C1 segment of cervical spinal cord (tissue), 14 donors: ENCODE data around the gene TMEM231.

Experiments
- DNase-seq, 14 donors: peaks; one replicate each; lab custom pipeline; 2025; lab: John Stamatoyannopoulos, UW

Gene TMEM231

DNA sequence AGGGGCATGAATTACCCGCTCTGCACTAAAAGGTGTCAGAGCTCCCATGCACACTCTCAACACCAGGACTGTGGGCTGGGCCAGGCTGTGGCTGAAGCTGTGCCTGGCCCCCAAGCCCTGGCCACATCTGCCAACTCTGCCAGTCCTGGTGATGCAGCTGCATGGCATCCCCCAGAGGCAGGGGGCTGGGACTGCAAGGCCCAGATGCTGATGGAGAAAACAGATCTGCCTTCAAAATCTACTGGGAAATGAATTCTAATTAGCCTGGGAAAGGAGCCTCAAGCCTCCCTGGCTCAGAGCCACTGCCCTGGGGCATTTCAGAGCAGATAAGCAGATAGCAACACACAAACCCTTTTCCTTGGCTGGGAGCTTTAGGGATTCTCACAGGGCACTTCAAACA lies 64.2 kb downstream of the TMEM231 start:
- DNase-seq, result peak in 11 of 14 donors; percentile 9 to 74 (median 44)

DNA sequence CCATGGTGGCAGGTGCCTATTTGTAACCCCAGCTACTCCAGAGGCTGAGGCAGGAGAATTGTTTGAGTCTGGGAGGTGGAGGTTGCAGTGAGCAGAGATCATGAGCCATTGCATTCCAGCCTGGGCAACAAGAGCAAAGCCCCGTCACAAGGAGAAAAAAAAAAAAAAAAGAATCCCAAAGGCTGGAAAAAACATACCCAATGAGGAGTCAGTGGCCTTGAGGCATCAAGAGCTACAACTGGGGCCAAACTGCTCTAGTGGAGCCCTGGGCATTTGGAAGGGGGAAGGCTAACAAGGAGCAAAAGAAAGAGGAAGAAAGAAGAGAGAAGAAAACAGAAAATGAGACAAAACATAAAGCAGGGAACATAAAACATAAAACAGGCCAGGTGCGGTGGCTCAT lies 67.7 kb downstream of the TMEM231 start:
- no peak for DNase-seq
